GM19468 (cell line): Measurements from ENCODE around the gene MYO1D.
"Not testable (repeated sequence)": the region's sequence is repeated elsewhere in the genome, so short reads cannot be mapped to it uniquely, and the experiment has no call there.

ENCODE experiments used
- ATAC-seq: cut with Tn5 transposase; IDR thresholded peaks from one replicate; pipeline ENCODE4 v1.9.1; 2021; ENCODE audit warnings: mild to moderate bottlenecking, moderate library complexity, moderate number of reproducible peaks; ENCODE audit not compliant: unreplicated experiment; ENCODE audit errors: extremely low read depth

The MYO1D gene

DNA sequence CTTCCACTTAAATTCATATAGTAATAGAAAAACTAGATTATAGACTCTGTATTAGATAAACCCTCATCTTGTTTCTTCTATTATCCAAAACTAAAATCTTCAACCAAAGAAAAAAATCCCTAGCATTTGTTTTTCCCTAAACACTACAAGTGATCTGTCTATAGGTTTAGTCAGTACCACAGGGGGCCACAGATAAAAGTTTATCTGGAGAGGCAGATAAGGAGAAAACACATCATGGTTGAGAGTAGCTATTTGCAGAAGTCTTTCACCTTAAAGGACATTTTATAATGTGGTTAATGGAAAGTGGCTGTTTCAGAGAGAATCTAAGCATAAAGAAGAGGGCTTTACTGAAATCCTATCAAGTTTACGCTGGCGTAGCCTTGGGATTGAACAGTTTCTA lies 230.0 kb downstream of the MYO1D start:
- ATAC-seq: no peak

- not testable (repeated sequence) for ATAC-seq
Observed at GRCh38 chr17:32641514-32641913, 235.4 kb downstream of the MYO1D start.

GRCh38 chr17:32636598-32637218 lies 240.2 kb downstream of the MYO1D start:
- no peak for ATAC-seq

GRCh38 chr17:32634167-32634566 lies 242.8 kb downstream of the MYO1D start:
- no peak for ATAC-seq

- ATAC-seq: no peak
Observed at GRCh38 chr17:32631341-32632096, 245.4 kb downstream of the MYO1D start.

DNA sequence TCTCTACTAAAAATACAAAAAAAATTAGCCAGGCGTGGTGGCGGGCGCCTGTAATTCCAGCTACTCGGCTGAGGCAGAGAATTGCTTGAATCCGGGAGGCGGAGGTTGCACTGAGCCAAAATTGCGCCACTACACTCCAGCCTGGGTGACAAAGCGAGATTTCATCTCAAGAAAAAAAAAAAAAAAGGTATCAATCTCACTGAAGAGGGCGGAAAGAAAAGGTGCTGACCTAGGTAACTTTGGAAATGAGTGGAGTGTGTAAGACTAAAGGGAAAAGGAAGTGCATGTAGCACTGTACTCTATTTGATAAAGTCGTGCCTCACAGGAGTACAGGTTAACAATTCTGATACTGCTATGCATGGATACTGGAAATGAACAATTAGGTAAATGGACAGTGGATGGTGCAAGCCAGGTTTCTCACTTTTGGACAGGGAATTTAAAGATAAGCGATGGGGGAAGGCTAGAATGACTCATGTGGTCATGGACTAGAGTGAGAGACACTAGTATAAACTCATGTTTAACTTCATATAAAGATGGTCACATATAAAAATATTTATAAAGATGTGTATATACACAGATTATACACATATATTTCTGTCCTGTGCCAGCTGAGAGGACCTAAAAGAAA lies 247.2 kb downstream of the MYO1D start:
- no peak for ATAC-seq

DNA sequence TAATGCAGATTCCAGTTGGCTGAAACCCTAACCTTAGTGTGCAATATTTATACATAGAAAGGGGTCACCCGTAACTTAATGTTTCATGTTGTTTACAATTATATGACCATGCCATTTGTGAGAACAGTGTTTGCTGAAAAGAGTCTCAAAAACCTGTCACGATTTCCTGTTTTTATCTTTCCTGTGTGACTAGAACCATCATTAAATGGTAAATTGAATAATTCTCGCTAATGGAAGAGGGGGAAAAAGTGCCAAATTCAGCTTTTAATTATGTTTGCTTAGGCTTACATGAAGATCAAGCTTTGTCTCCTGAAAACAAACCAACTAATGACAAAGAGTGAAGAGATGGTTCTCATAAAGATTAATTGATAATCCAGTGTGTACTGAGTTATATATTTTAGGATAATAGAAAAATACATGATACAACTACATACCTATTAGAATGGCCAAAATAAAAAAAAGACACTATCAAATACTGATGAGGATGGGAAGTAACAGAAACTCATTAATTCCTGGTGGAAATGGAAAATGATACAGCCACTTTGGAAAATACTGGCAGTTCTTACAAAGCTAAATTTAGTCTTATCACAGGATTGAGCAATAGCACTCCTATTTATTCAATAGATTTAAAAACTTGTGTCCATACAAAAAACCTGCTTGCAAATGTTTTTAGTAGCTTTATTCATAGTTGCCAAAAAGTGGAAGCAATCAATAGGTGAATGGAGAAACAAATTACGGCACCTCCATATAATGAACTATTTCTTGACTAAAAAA lies 248.5 kb downstream of the MYO1D start:
- no peak for ATAC-seq

- ATAC-seq: no peak
Observed at GRCh38 chr17:32627239-32627996, 249.5 kb downstream of the MYO1D start.

- no peak for ATAC-seq
Observed at GRCh38 chr17:32626379-32626791, 250.5 kb downstream of the MYO1D start.

DNA sequence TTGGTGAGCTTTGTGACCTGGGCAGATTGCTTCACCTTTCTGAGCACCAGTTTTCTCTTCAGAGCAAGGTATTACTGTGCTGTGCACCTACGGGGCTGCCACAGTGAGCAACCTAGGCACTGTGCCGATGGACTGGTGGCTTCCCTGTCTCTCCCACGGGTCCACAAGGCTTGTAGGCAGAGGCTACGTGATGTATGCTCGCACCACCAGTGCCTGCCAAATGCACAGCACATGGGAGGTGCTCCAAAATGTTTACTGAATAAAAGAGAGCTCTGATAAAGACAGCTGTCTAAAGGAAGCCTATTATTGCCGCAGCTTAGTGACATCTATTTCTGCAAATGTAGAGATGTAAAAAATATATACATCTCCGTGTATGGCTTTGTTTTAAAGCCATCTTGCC lies 251.0 kb downstream of the MYO1D start:
- no peak for ATAC-seq

DNA sequence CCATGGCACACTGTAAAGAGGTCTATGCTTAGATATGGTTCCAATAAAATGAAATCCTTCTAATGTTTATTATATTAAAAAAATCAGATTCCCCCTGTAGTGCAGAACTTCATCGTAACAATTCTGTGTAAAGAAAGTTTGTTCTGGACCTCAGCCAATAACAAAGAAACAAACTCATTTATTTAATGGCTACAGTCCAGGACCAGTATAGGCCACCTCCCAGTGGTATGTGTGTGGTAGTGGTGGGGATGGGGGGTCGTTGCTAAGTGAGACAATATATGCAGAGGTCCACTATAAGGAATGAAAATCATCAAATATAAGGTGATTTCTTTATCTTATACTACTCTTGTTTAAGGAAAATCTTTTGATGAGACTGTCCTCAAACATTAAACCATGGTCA lies 253.7 kb downstream of the MYO1D start:
- ATAC-seq: no peak

DNA sequence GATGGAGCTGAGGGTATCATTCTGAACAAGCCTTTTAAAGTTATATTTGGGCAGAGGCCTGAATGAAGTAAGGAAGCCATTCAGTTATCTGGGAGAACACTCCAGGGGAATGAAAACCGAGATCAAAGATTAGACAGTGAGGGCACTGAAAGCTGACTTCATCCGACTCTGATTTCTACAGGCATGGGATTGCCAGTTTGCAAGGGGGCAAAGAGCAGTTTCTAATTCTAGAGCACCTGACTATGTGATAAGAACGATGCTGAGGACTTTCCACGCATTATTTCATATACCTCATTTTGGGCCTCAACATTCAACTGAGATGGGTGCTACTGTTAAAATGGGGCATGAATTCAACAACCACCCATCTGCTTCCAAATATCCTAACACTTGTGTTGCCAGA lies 254.4 kb downstream of the MYO1D start:
- ATAC-seq: no peak

DNA sequence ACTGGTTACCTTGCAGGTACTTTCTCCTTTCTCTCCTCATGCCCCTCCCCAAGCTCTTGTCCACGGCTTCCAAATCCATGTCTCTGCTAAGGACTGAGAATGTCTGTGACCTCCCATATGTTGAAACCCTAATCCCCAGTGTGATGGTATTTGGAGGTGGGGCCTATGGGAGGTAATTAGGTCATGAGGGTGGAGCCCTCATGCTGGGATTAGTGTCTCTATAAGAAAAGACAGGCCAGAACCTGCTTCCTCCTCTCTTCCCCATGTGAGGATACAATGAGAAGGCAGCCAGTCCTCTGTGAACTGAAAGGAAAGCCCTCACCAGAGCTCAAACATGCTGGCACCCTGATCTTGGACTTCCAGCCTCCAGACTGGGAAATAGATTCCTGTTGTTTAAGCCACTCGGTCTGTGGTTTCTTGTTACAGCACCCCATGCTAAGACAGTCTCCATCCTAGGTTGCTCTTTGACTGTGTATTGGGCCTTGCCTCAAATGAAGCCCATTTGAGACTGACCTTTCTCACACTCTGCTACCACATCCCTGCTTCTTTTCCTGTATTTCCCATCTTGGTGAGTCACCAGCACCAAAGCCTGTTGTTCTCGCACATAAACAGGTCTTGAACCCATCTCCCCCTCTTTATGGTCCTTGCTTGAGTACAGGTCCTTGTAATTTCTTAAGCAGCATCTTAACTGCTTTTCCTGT lies 255.2 kb downstream of the MYO1D start:
- no peak for ATAC-seq

GRCh38 chr17:32615326-32615725 lies 261.6 kb downstream of the MYO1D start:
- ATAC-seq: no peak

GRCh38 chr17:32610943-32611342 lies 266.0 kb downstream of the MYO1D start:
- ATAC-seq: no peak

- no peak for ATAC-seq
Observed at GRCh38 chr17:32609884-32610650, 266.9 kb downstream of the MYO1D start.

DNA sequence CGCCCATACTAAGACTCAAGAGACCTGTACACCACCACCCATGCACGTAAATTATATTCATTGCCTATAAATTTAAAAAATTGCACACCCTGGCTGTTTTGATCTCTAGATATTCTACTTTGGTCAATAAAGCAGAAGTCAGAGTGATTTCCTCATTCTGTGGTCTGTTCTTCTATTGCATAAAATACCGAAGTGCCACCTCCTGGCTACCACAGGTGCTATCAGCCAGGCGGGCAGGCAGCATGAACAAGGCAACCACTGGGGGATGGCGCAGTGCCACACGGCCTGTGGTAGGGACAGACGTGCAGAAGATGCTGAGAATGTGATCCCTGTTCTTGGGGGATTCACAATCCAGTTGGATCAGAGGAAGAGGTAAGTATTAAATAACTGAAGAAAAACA lies 267.8 kb downstream of the MYO1D start:
- no peak for ATAC-seq

GRCh38 chr17:32608267-32608666 lies 268.7 kb downstream of the MYO1D start:
- ATAC-seq: no peak

- ATAC-seq: no peak
Observed at GRCh38 chr17:32604966-32605365, 272.0 kb downstream of the MYO1D start.
